DOHH2 (cell line): ENCODE data around the gene SSBP2.

Source experiments
- H3F3A ChIP-seq: fragments of 200-600 bp; sonication (generic), shearing (Covaris generic); 2 replicates; pipeline ENCODE4 v1.6.0; 2016; ENCODE audit warnings: antibody characterized with exemption, mild to moderate bottlenecking; ENCODE audit not compliant: control insufficient read depth, insufficient read depth
- H3K27ac ChIP-seq: fragments of 200-600 bp; sonication (generic); 2 replicates; pipeline ENCODE4 v1.5.1; 2014; ENCODE audit warnings: low read depth, mild to moderate bottlenecking, low read length, moderate library complexity
- H3K27me3 ChIP-seq: fragments of 200-600 bp; sonication (generic); 2 replicates; pipeline ENCODE4 v1.6.1; 2014; ENCODE audit warnings: mild to moderate bottlenecking, low read length, mixed read lengths; ENCODE audit not compliant: control insufficient read depth
- H3K36me3 ChIP-seq: fragments of 200-600 bp; sonication (generic); 2 replicates; pipeline ENCODE4 v1.6.1; 2014; ENCODE audit warnings: mild to moderate bottlenecking, low read length, moderate library complexity, mixed read lengths; ENCODE audit not compliant: control insufficient read depth
- H3K4me1 ChIP-seq: fragments of 200-600 bp; sonication (generic); 2 replicates; pipeline ENCODE4 v1.6.1; 2014; ENCODE audit warnings: mild to moderate bottlenecking, low read length, mixed read lengths; ENCODE audit not compliant: control insufficient read depth
- H3K4me2 ChIP-seq: fragments of 200-600 bp; sonication (generic); 2 replicates; pipeline ENCODE4 v1.6.0; 2014; ENCODE audit warnings: mild to moderate bottlenecking, low read length, moderate library complexity
- H3K4me3 ChIP-seq: fragments of 200-600 bp; sonication (generic); 2 replicates; pipeline ENCODE4 v1.5.1; 2014; ENCODE audit warnings: mild to moderate bottlenecking, low read length, mixed read lengths
- H3K79me2 ChIP-seq: fragments of 200-600 bp; sonication (generic); 2 replicates; pipeline ENCODE4 v1.6.1; 2014; ENCODE audit warnings: mild to moderate bottlenecking, low read length, mixed read lengths; ENCODE audit not compliant: control insufficient read depth
- H3K9me2 ChIP-seq: fragments of 200-600 bp; sonication (generic); replicated peaks from 2 replicates; pipeline ENCODE4 v1.6.1; 2014; ENCODE audit warnings: mild to moderate bottlenecking, low read length, mixed read lengths; ENCODE audit not compliant: control insufficient read depth
- H3K9me3 ChIP-seq: fragments of 200-600 bp; sonication (generic); 2 replicates; pipeline ENCODE4 v1.6.1; 2014; ENCODE audit warnings: antibody characterized with exemption, low read length, mixed read lengths; ENCODE audit not compliant: control insufficient read depth, insufficient read depth
- H4K20me1 ChIP-seq: fragments of 200-600 bp; sonication (generic); 2 replicates; pipeline ENCODE4 v1.6.0; 2014; ENCODE audit warnings: low read depth, mild to moderate bottlenecking, antibody characterized with exemption, low read length, moderate library complexity; ENCODE audit not compliant: control insufficient read depth, insufficient read depth
- EZH2phosphoT487 ChIP-seq: fragments of 200-600 bp; sonication (generic); IDR thresholded peaks from 2 replicates; pipeline ENCODE4 v1.6.1; 2017; ENCODE audit warnings: borderline replicate concordance, mild to moderate bottlenecking, antibody characterized with exemption, low read length, moderate library complexity, mixed read lengths
- TF ChIP-seq, protein P1 (sequence below): fragments of 200-600 bp; sonication (generic); IDR thresholded peaks from one replicate; pipeline ENCODE4 v1.5.1; 2014; ENCODE audit warnings: antibody characterized with exemption, mild to moderate bottlenecking, low read depth, low read length; ENCODE audit not compliant: poor library complexity, severe bottlenecking

SSBP2 gene

DNA sequence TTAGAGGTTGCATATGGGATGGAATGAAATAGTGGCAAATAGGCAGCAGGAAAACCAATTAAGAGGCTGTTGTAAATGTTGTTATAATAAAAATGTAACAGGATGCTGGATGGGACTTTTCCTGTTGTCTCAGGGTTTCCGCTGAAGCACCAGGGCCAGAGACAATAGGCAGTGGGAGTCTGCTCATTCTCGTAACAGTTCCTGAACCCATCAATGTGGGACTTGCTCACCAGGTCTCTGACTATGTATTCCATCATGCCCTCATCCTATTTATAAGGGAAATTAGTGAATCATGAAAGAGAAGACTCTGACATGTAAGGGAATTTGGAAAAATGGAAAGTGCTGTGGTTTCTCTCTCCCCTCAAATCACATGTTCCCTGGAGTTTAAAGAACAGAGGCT is 23.5 kb upstream of the SSBP2 start:
- TF ChIP-seq, protein P1, sequence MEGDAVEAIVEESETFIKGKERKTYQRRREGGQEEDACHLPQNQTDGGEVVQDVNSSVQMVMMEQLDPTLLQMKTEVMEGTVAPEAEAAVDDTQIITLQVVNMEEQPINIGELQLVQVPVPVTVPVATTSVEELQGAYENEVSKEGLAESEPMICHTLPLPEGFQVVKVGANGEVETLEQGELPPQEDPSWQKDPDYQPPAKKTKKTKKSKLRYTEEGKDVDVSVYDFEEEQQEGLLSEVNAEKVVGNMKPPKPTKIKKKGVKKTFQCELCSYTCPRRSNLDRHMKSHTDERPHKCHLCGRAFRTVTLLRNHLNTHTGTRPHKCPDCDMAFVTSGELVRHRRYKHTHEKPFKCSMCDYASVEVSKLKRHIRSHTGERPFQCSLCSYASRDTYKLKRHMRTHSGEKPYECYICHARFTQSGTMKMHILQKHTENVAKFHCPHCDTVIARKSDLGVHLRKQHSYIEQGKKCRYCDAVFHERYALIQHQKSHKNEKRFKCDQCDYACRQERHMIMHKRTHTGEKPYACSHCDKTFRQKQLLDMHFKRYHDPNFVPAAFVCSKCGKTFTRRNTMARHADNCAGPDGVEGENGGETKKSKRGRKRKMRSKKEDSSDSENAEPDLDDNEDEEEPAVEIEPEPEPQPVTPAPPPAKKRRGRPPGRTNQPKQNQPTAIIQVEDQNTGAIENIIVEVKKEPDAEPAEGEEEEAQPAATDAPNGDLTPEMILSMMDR, result no peak
- no peak for TF ChIP-seq EZH2phosphoT487
- H3K4me3 ChIP-seq, result no peak overlapping the region

DNA sequence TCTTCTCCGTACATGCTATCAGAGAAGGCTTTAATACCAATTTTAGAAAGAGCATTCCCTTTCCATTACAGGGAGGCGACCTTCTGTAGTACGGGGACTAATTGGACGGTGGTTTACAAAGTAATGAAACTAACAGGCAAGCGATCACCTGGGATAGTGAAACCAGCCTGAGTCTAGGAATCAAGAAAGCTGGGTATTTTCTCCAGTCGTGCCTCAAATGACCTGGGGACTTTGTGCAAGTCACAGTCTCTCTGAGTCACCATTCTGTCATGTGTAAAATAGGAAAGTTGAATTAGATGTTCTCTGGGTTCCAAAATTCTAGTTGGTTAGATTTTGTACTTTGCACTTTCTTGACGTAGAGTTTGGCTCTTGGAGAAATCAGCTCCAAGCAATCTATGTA is 22.7 kb upstream of the SSBP2 start:
- H3K4me2 ChIP-seq, result no peak overlapping the region
- peaks cover 4% of the 10 kb centered on the region for H3K4me1 ChIP-seq
- H3F3A ChIP-seq, result no peaks in the 10 kb centered on the region
- H4K20me1 ChIP-seq, result no peaks in the 10 kb centered on the region
- H3K9me3 ChIP-seq, result no peaks in the 10 kb centered on the region
- no peaks in the 10 kb centered on the region for H3K9me2 ChIP-seq
- H3K4me3 ChIP-seq, result no peak overlapping the region
- TF ChIP-seq EZH2phosphoT487, result no peak
- TF ChIP-seq, protein P1, result no peak
- no peak overlapping the region for H3K27ac ChIP-seq
- H3K36me3 ChIP-seq, result no peaks in the 10 kb centered on the region
- no peaks in the 10 kb centered on the region for H3K27me3 ChIP-seq
- no peaks in the 10 kb centered on the region for H3K79me2 ChIP-seq

More for the DNA sequence above, 23.5 kb upstream of the SSBP2 start:
- H3F3A ChIP-seq, result no peaks in the 10 kb centered on the region
- H4K20me1 ChIP-seq, result no peaks in the 10 kb centered on the region
- H3K27ac ChIP-seq, result no peak overlapping the region
- no peaks in the 10 kb centered on the region for H3K9me2 ChIP-seq
- H3K4me1 ChIP-seq, result peaks cover 12% of the 10 kb centered on the region
- H3K36me3 ChIP-seq, result no peaks in the 10 kb centered on the region
- no peaks in the 10 kb centered on the region for H3K79me2 ChIP-seq
- no peak overlapping the region for H3K4me2 ChIP-seq
- H3K9me3 ChIP-seq, result no peaks in the 10 kb centered on the region
- H3K27me3 ChIP-seq, result no peaks in the 10 kb centered on the region

DNA sequence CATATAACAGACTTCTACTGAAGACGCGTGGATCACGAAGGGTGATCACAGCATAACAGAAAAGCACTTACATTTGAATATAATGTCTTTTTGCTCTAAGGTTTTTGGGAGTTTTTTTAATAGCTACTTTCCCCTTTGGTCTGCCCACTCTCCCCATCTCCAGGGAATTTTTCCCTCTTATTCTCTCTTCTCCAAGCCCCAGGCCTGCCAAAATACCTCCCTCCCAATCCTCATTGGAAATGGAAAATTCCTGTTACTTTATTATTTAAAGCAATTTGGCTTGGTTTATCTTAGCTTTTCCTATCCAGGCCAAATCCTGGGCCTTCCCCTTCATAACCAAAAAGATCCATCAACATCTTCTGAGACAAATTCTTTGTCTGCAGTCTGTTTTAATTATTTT is 22.3 kb upstream of the SSBP2 start:
- Histone ChIP-seq H3K27ac (no peak overlapping the region), H4K20me1 (no peaks in the 10 kb centered on the region), H3K9me2 (no peaks in the 10 kb centered on the region), H3K4me3 (no peak overlapping the region), H3K36me3 (no peaks in the 10 kb centered on the region), H3K4me1 (no peaks in the 10 kb centered on the region), H3K4me2 (no peak overlapping the region), H3K27me3 (no peaks in the 10 kb centered on the region), H3K79me2 (no peaks in the 10 kb centered on the region), H3F3A (no peaks in the 10 kb centered on the region), H3K9me3 (no peaks in the 10 kb centered on the region)
- TF ChIP-seq, protein P1, result no peak
- no peak for TF ChIP-seq EZH2phosphoT487

DNA sequence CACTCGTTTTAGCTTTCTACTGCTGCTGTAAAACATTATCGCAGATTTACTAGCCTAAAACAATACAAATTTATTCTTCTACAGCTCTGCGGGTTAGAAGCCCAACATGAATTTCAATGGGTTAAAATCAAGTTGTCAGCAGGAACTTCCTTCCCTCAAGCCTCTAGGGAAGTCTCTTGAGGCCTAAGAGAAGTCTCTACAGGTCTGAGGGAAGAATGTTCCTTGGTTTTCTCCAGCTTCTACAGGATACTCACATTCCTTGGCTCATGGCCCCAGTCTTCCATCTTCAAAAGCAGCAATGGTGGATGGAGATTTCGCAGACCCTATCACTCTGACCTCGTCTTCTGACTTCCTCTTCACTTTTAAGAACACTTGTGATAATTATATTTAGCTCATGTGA is 21.6 kb upstream of the SSBP2 start:
- no peaks in the 10 kb centered on the region for H3F3A ChIP-seq
- no peaks in the 10 kb centered on the region for H4K20me1 ChIP-seq
- TF ChIP-seq EZH2phosphoT487, result no peak
- TF ChIP-seq, protein P1, result no peak
- H3K4me2 ChIP-seq, result no peak overlapping the region
- no peaks in the 10 kb centered on the region for H3K9me2 ChIP-seq
- H3K27ac ChIP-seq, result no peak overlapping the region
- H3K27me3 ChIP-seq, result no peaks in the 10 kb centered on the region
- no peaks in the 10 kb centered on the region for H3K9me3 ChIP-seq
- no peaks in the 10 kb centered on the region for H3K4me1 ChIP-seq
- no peaks in the 10 kb centered on the region for H3K79me2 ChIP-seq
- H3K4me3 ChIP-seq, result no peak overlapping the region
- no peaks in the 10 kb centered on the region for H3K36me3 ChIP-seq
